Measurements from ENCODE around the gene TPM3.
A peak's percentile ranks its signal among the peaks of the same experiment; 100 is the strongest.
"Not testable (repeated sequence)": the region's sequence is repeated elsewhere in the genome, so short reads cannot be mapped to it uniquely, and the experiment has no call there.

Gene TPM3

GRCh38 chr1:154206196-154206595 is 14.3 kb upstream of the TPM3 start, which contains the start of gene CFAP141:
CFAP141 (minus strand) TSS chr1:154206333; CDS start chr1:154206307, 26 bp downstream.
- no peak for DNase-seq (ENCODE audit: low read depth in 3 of 3, low spot score in 1 of 3)

- DNase-seq (ENCODE audit: low read depth in 3 of 3, low spot score in 1 of 3), result not testable (repeated sequence)
Measured at GRCh38 chr1:154205778-154206177, 13.9 kb upstream of the TPM3 start.

GRCh38 chr1:154199563-154199879 is 7.6 kb upstream of the TPM3 start:
- DNase-seq (ENCODE audit: low read depth in 3 of 3, low spot score in 1 of 3), result no peak

- DNase-seq (ENCODE audit: low read depth in 3 of 3, low spot score in 1 of 3), result peak in 1 of 3 donors; percentile 9
Measured at GRCh38 chr1:154198756-154199562, 7.1 kb upstream of the TPM3 start.

- no peak for DNase-seq (ENCODE audit: low read depth in 3 of 3, low spot score in 1 of 3)
Measured at GRCh38 chr1:154193821-154194220, 1.9 kb upstream of the TPM3 start.

GRCh38 chr1:154192476-154192875 is 576 bp upstream of the TPM3 start:
- DNase-seq (ENCODE audit: low read depth in 3 of 3, low spot score in 1 of 3), result no peak

- no peak for DNase-seq (ENCODE audit: low read depth in 3 of 3, low spot score in 1 of 3)
Measured at GRCh38 chr1:154190550-154190949, 1.4 kb downstream of the TPM3 start.

- DNase-seq (ENCODE audit: low read depth in 3 of 3, low spot score in 1 of 3), result no peak
Measured at GRCh38 chr1:154186852-154187501, 4.9 kb downstream of the TPM3 start.

- DNase-seq (ENCODE audit: low read depth in 3 of 3, low spot score in 1 of 3), result peak in 2 of 3 donors; percentile 17 to 43
Measured at GRCh38 chr1:154186177-154186576, 5.7 kb downstream of the TPM3 start.

- DNase-seq (ENCODE audit: low read depth in 3 of 3, low spot score in 1 of 3), result peak; percentile 74 to 90 (median 78)
Measured at GRCh38 chr1:154183046-154183915, 8.6 kb downstream of the TPM3 start.

GRCh38 chr1:154182344-154183045 is 9.4 kb downstream of the TPM3 start:
- DNase-seq (ENCODE audit: low read depth in 3 of 3, low spot score in 1 of 3), result peak; percentile 10 to 45 (median 20)

- no peak for DNase-seq (ENCODE audit: low read depth in 3 of 3, low spot score in 1 of 3)
Measured at GRCh38 chr1:154181944-154182343, 10.0 kb downstream of the TPM3 start.

- DNase-seq (ENCODE audit: low read depth in 3 of 3, low spot score in 1 of 3), result no peak
Measured at GRCh38 chr1:154179946-154180687, 11.8 kb downstream of the TPM3 start.

- no peak for DNase-seq (ENCODE audit: low read depth in 3 of 3, low spot score in 1 of 3)
Measured at GRCh38 chr1:154178911-154179811, 12.7 kb downstream of the TPM3 start.

- DNase-seq (ENCODE audit: low read depth in 3 of 3, low spot score in 1 of 3), result no peak
Measured at GRCh38 chr1:154178013-154178412, 13.9 kb downstream of the TPM3 start.

- no peak for DNase-seq (ENCODE audit: low read depth in 3 of 3, low spot score in 1 of 3)
Measured at GRCh38 chr1:154176337-154176736, 15.6 kb downstream of the TPM3 start.

GRCh38 chr1:154174654-154175053 is 17.2 kb downstream of the TPM3 start:
- no peak for DNase-seq (ENCODE audit: low read depth in 3 of 3, low spot score in 1 of 3)

GRCh38 chr1:154171880-154172279 is 20.0 kb downstream of the TPM3 start:
- DNase-seq (ENCODE audit: low read depth in 3 of 3, low spot score in 1 of 3), result no peak

GRCh38 chr1:154171223-154171583 is 20.7 kb downstream of the TPM3 start:
- no peak for DNase-seq (ENCODE audit: low read depth in 3 of 3, low spot score in 1 of 3)
